ENCODE data around the gene LRRC1. TPM values are rescaled to one million over a fixed set of nuclear protein-coding genes. Genes with fewer than 3 reads are reported as not detected.

The LRRC1 gene
- total and polyA plus RNA-seq, 2 donors (not counting 1 experiment from before 2014, with no cell fraction given) = 3.8 to 12.1 TPM

GRCh38 chr6:53851561-53851960 is 56.8 kb downstream of the LRRC1 start:
- H3K27ac ChIP-seq (ENCODE audit: insufficient read depth, low read length) = no peak overlapping the region

GRCh38 chr6:53852805-53853204 is 58.0 kb downstream of the LRRC1 start:
- no peak overlapping the region for H3K4me2 ChIP-seq (ENCODE audit: extremely low read depth, insufficient read depth, low read length)
- no peak for DNase-seq (ENCODE audit: low read depth in 2 of 2)
- no peaks in the 10 kb centered on the region for H3K27me3 ChIP-seq (ENCODE audit: control insufficient read depth, insufficient read depth, low read length)
- no peak overlapping the region for H3K4me3 ChIP-seq (replicated peaks in 1 of 4; ENCODE audit: control extremely low read depth in 1 of 4, insufficient read depth in 1 of 4, low read depth in 3 of 4, low read length in 4 of 4)
- no peaks in the 10 kb centered on the region for H3K9me3 ChIP-seq (ENCODE audit: control insufficient read depth, insufficient read depth, low read depth, low read length)
- no peak for TF ChIP-seq EZH2 (IDR thresholded peaks at IDR 0.05; ENCODE audit: low read length, missing control alignments)
- no peak for TF ChIP-seq CTCF (conservative IDR thresholded peaks at IDR 0.05 in 1 of 2, IDR thresholded peaks at IDR 0.05 in 1 of 2; ENCODE audit: low read depth in 1 of 2, low read length in 2 of 2)
- no peak overlapping the region for H3K27ac ChIP-seq (ENCODE audit: insufficient read depth, low read length)
- H4K20me1 ChIP-seq (ENCODE audit: control insufficient read depth, extremely low read depth, insufficient read depth, low read length) = no peaks in the 10 kb centered on the region
- H2AFZ ChIP-seq (ENCODE audit: low read length) = no peak overlapping the region
- H3K79me2 ChIP-seq (ENCODE audit: control insufficient read depth, insufficient read depth, low read length) = no peaks in the 10 kb centered on the region
- H3K9ac ChIP-seq (ENCODE audit: insufficient read depth, low read length) = no peak overlapping the region
- no peaks in the 10 kb centered on the region for H3K4me1 ChIP-seq (ENCODE audit: control insufficient read depth, extremely low read depth, insufficient read depth, low read length)
- no peaks in the 10 kb centered on the region for H3K36me3 ChIP-seq (ENCODE audit: control insufficient read depth, insufficient read depth, low read length)

More at GRCh38 chr6:53851561-53851960, 56.8 kb downstream of the LRRC1 start:
- Histone ChIP-seq H3K9me3 (ENCODE audit: control insufficient read depth, insufficient read depth, low read depth, low read length) (no peaks in the 10 kb centered on the region), H2AFZ (ENCODE audit: low read length) (no peak overlapping the region), H3K36me3 (ENCODE audit: control insufficient read depth, insufficient read depth, low read length) (no peaks in the 10 kb centered on the region), H4K20me1 (ENCODE audit: control insufficient read depth, extremely low read depth, insufficient read depth, low read length) (no peaks in the 10 kb centered on the region), H3K9ac (ENCODE audit: insufficient read depth, low read length) (no peak overlapping the region), H3K4me1 (ENCODE audit: control insufficient read depth, extremely low read depth, insufficient read depth, low read length) (no peaks in the 10 kb centered on the region), H3K4me2 (ENCODE audit: extremely low read depth, insufficient read depth, low read length) (no peak overlapping the region), H3K27me3 (ENCODE audit: control insufficient read depth, insufficient read depth, low read length) (no peaks in the 10 kb centered on the region), H3K79me2 (ENCODE audit: control insufficient read depth, insufficient read depth, low read length) (no peaks in the 10 kb centered on the region), H3K4me3 (replicated peaks in 1 of 4; ENCODE audit: control extremely low read depth in 1 of 4, insufficient read depth in 1 of 4, low read depth in 3 of 4, low read length in 4 of 4) (no peak overlapping the region)
- no peak for TF ChIP-seq CTCF (conservative IDR thresholded peaks at IDR 0.05 in 1 of 2, IDR thresholded peaks at IDR 0.05 in 1 of 2; ENCODE audit: low read depth in 1 of 2, low read length in 2 of 2)
- TF ChIP-seq EZH2 (IDR thresholded peaks at IDR 0.05; ENCODE audit: low read length, missing control alignments) = no peak
- no peak for DNase-seq (ENCODE audit: low read depth in 2 of 2)

GRCh38 chr6:53854843-53855567 is 60.2 kb downstream of the LRRC1 start:
- H3K4me2 ChIP-seq (ENCODE audit: extremely low read depth, insufficient read depth, low read length) = no peak overlapping the region
- no peaks in the 10 kb centered on the region for H3K36me3 ChIP-seq (ENCODE audit: control insufficient read depth, insufficient read depth, low read length)
- no peak overlapping the region for H3K4me3 ChIP-seq (replicated peaks in 1 of 4; ENCODE audit: control extremely low read depth in 1 of 4, insufficient read depth in 1 of 4, low read depth in 3 of 4, low read length in 4 of 4)
- no peak overlapping the region for H3K9ac ChIP-seq (ENCODE audit: insufficient read depth, low read length)
- no peak overlapping the region for H2AFZ ChIP-seq (ENCODE audit: low read length)
- H3K79me2 ChIP-seq (ENCODE audit: control insufficient read depth, insufficient read depth, low read length) = no peaks in the 10 kb centered on the region
- H3K27ac ChIP-seq (ENCODE audit: insufficient read depth, low read length) = no peak overlapping the region
- TF ChIP-seq CTCF (conservative IDR thresholded peaks at IDR 0.05 in 1 of 2, IDR thresholded peaks at IDR 0.05 in 1 of 2; ENCODE audit: low read depth in 1 of 2, low read length in 2 of 2) = no peak
- no peak for TF ChIP-seq EZH2 (IDR thresholded peaks at IDR 0.05; ENCODE audit: low read length, missing control alignments)
- no peaks in the 10 kb centered on the region for H3K27me3 ChIP-seq (ENCODE audit: control insufficient read depth, insufficient read depth, low read length)
- no peaks in the 10 kb centered on the region for H3K4me1 ChIP-seq (ENCODE audit: control insufficient read depth, extremely low read depth, insufficient read depth, low read length)
- no peaks in the 10 kb centered on the region for H4K20me1 ChIP-seq (ENCODE audit: control insufficient read depth, extremely low read depth, insufficient read depth, low read length)
- DNase-seq (ENCODE audit: low read depth in 2 of 2) = no peak
- H3K9me3 ChIP-seq (ENCODE audit: control insufficient read depth, insufficient read depth, low read depth, low read length) = no peaks in the 10 kb centered on the region

All from fibroblast of lung (primary cell).